Measurements from ENCODE around the gene NOL9. TPM values are rescaled to one million over a fixed set of nuclear protein-coding genes. Genes with fewer than 3 reads are reported as not detected.

The NOL9 gene
- total and polyA plus RNA-seq, 2 of the 13 experiments (the other 11 are each of a cell fraction or from before 2014, with no cell fraction given) = 18.0 to 24.7 TPM

- TF ChIP-seq CERS6 (CRISPR knock-in tag; IDR thresholded peaks at IDR 0.05) = no peak
- TF ChIP-seq ZBED4 (CRISPR knock-in tag; IDR thresholded peaks at IDR 0.05; ENCODE audit: borderline replicate concordance) = no peak
- TF ChIP-seq ZFYVE20 (CRISPR knock-in tag; IDR thresholded peaks at IDR 0.05; ENCODE audit: borderline replicate concordance, low read depth) = no peak
- no peak for TF ChIP-seq ZNF672 (CRISPR knock-in tag; IDR thresholded peaks at IDR 0.05)
- no peak for TF ChIP-seq ZNF282 (IDR thresholded peaks at IDR 0.05; ENCODE audit: partially characterized antibody)
- TF ChIP-seq ZNF792 (CRISPR knock-in tag; IDR thresholded peaks at IDR 0.05) = 0 out of 2 replicates have a peak, but pooled peaks have one; percentile 36
- TF ChIP-seq MAZ (IDR thresholded peaks at IDR 0.05; ENCODE audit: borderline replicate concordance, low read depth, low read length) = no peak
- peak; percentile 38; the same call in 1 of the 2 replicates for TF ChIP-seq MAZ (CRISPR knock-in tag; IDR thresholded peaks at IDR 0.05; ENCODE audit: low read depth)
- no peak for TF ChIP-seq ZNF234 (CRISPR knock-in tag; conservative IDR thresholded peaks at IDR 0.05)
- TF ChIP-seq ZNF781 (CRISPR knock-in tag; IDR thresholded peaks at IDR 0.05; ENCODE audit: borderline replicate concordance, not compliant biosample characterization) = peak; percentile 16
- TF ChIP-seq SRSF1 (optimal IDR thresholded peaks at IDR 0.05; ENCODE audit: low read depth, low read length) = peak; percentile 41
- TF ChIP-seq ZNF614 (CRISPR knock-in tag; IDR thresholded peaks at IDR 0.05; ENCODE audit: borderline replicate concordance) = peak; percentile 29; the same call in 1 of the 2 replicates
- TF ChIP-seq ZNF597 (CRISPR knock-in tag; IDR thresholded peaks at IDR 0.05) = no peak
- no peak for TF ChIP-seq ZNF441 (CRISPR knock-in tag; IDR thresholded peaks at IDR 0.05; ENCODE audit: borderline replicate concordance)
- no peak for TF ChIP-seq YEATS2 (CRISPR knock-in tag; IDR thresholded peaks at IDR 0.05; ENCODE audit: borderline replicate concordance)
- TF ChIP-seq CEBPZ (IDR thresholded peaks at IDR 0.05; ENCODE audit: low read length) = no peak
Observed at GRCh38 chr1:6554907-6555778, 830 bp upstream of the NOL9 start, which contains the start of gene TAS1R1 (continued).
